Stimulated activated CD8-positive, alpha-beta memory T cell treated with anti-CD3 and anti-CD28 coated beads, Interleukin-4, amount 100 ng/mL, for 1 hour (primary cell): Measurements from ENCODE around the gene FAM241B.

Source experiments
- DNase-seq, 2 donors: peaks; one replicate each; pipeline ENCODE4 v3.0.0-alpha.2; 2020; ENCODE audit warnings: low read depth in 2 of 2, low spot score in 1 of 2

Gene FAM241B

DNA sequence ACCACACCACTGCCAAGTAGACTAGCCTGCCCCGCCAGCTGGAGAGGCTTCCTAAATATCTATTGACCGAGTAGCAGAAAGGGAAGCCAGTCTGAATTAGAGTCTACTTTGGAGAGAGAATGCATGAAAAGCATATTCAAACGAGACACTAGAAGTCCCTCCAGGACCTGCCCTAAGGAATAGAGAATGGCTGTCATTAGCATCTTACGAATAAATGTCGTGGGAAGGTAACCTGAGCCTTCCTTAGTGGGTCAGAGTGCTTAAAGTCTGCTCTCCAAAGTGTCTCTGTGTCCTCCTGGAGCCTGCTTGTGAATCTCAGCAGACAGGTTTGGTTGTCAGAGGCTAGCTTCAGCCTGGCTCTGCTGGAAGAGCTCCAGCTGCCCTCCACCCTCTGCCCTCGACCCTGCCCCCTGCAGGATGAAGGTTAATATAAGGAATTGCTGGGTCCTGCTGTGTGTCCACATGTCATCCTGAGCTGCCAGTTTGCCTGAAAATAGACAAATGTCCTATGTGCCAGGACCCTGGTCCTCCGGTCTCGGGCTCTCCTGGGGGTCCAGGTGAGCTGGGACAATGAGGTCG is 33.4 kb downstream of the FAM241B start:
- DNase-seq: no peak

DNA sequence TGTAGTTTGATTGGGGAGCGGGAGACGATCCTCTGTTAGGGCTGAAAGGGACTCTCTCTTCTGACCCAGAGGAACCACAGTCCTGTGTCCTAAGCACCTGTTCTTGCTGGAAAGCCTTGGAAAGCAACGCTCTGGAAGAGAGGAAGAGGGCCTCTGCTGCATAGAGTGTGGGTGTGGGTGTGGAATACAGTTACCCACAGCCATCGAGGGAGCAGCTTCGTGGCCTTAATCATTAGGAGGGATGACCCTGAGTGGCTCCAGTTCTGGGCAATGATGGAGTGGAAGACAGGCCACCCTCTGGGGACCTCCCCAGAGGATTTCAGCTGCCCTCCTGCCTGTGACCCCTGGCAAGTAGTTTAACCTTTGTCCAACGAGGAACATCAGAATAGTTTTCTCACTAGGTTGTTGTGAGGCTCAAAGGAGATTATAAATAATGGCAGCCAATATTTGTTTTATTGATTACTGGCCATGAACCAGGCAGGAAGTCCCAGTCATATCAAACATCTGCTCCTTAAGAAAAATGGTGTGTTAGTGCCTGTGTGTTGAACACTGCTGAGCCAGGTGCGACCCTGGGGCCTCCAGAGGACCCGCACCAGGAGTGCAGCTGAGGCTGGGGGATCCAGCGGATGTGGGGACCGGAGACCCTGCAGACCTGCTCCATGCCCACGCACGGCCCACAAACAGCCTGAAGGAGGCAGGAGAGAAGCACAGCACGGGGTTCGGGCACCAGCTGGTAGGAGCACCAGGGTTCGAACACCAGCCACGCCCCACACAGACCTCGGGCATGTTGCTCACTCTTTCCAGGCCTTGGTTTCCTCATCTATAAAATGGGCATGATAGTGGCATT is 35.6 kb downstream of the FAM241B start:
- DNase-seq: no peak

GRCh38 chr10:69666756-69667155 is 36.7 kb downstream of the FAM241B start:
- no peak for DNase-seq

DNA sequence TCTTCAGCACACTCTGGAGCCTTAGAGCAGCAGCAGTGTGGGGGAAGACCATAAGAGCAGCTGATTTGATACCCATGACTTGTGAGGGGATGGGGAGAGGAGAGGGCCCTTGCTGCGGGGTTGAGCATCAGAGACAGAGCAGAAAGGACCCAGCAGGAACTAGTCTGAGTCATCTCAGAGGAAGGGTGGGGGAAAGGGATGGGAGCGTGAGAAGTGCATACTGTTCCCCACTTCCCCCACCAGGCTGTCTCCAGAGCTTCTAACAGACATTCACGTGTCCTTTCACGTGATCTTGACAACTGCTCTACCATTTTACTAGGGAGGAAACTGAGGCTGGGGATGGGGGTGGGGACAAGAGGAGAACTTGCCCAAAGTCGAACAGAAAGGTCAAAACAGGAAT is 38.7 kb downstream of the FAM241B start:
- DNase-seq: no peak

DNA sequence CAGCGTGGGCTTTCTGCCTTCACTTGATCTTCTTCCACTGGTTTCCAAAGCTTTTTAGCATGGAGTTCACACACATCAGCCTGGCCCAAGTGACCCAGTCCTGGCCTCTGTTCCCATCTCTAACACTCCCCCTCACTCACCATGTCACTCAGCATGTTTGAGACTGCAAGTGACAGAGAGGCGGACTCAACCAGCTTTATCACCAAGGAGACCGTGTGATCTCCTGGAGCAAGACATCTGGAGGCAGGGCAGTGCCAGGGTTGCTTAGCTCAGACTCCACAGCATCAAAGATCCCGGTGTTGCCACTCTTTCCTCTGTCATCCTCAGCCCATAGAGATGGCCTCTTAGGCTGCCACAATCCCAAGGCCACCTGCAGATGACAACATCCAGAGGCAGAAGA is 39.4 kb downstream of the FAM241B start:
- no peak for DNase-seq

DNA sequence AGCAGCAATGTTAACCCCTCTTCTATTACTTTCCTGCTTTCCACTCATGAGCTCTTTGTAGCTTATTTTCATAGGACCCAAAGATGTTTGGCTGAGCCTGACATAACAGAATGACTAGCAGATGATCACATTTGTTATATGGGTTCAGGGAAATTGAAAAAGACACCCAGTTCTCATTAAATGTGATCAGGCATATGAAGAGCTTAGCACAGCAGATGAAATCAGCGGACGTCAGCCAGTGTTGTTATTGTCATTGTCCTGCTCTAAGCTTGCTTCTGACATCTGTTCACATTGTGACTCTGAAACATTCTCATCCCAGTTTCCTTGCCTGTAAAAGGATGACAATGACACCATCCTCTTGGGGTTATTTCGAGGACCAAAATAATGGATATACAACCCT is 43.5 kb downstream of the FAM241B start:
- DNase-seq: no peak

DNA sequence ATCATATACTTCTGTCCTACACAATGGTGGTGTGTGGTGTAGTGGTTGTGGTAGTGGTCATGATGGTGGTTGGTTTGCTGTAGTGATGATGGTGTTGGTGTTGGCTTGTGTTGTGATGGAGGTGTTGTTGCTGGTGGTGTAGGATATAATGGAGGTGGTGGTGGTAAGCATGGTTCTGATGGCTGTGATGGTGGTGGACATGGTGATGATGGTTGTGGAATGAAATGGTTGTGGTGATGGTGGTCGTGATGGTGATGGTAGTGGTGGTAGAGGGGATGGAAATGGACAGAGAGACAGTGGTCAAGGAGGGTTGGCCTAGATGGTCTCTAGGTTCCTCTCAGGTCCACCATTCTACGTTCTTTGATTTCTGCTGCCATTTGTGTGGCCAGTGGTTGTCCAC is 44.7 kb downstream of the FAM241B start:
- no peak for DNase-seq

DNA sequence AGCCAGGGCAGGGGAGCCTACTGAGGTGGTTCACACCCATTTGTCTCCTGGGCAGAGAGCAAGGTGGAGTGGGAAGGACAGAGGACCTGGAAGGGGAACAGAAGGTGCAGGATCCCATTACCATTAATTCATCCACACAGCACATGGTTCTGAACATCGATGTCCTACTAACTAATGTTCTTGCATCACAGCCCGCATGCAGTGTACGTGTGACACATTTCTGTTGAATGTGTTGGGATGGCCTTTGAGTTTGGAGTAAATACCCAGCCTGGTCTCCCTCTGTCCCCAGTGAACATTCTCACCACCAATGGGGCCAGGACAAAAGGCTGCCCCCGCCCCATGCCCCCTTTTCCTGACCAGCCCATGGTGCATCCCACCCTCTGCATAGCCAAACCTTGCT is 46.3 kb downstream of the FAM241B start:
- no peak for DNase-seq

DNA sequence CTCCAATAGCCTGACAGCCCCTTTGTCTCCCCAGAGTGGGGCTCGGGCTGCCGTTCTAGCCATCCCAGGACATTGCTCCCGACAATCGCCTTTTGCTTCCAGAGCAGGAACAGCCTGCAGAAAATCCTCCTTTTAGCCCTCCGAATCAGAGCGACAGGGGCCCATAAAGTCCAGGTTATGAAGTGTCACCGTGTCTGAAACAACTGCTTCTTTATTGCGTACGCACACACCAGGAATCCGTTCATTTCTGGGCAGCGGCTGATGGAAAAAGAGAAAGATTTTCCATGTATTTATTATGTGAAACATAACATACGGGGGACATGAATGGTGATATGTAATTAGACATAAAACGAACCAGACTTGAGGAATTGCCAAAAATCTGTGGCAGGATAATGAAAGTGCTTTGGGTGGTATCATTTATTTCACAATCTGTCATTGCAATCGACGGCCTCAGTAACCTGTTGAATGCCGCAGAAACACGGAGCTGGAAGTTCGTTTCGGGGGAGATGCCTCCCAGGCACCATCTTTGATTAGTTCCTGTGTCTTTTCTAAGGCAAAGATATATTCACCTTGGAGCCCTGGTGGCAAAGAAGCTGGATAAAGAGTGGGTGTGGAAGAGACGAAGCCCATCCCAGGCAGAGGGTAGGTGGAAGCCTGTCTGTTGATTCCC is 48.1 kb downstream of the FAM241B start:
- no peak for DNase-seq

DNA sequence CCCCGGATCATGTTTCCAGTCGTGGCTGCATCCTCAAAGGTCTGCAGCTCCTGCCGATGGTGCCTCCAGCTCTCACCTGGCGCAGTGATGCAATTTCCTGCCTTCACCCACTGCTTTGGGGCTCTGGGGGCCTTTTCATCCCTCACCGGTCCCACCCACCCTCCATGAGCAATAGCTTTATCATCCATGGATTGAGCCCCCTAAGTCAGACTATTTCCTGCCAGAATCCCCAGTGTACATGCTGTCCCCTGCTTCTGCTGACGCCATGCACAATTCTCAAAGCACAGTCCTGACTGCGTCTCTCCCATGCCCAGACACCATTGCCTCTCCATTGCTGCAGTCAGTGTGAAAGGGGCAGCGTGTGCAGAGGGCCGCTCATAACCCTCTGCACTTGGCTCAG is 49.7 kb downstream of the FAM241B start:
- no peak for DNase-seq

- DNase-seq: no peak
Measured at GRCh38 chr10:69680610-69681009, 50.6 kb downstream of the FAM241B start.

- no peak for DNase-seq
Measured at GRCh38 chr10:69681436-69681835, 51.4 kb downstream of the FAM241B start.

- no peak for DNase-seq
Measured at GRCh38 chr10:69682955-69683474, 53.0 kb downstream of the FAM241B start.
